Measurements from ENCODE around the gene MESD.

The MESD gene

DNA sequence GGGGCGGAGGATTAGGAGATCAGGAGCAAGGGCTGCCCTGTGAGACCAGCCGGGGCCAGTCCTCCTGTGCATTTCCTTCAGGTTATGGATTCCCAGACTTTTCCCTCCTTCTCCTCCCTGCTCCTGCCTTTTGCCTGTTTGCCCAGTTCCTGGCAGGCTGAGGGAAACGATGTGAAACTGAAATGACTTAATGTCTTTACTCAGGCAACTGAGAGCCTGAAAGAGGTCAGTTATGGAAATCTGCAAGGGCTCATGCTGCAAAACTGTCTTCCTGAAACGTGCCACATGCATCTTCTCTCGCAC is 57.2 kb downstream of the MESD start:
- DNase-seq: no peak

GRCh38 chr15:80931721-80932512 is 57.7 kb downstream of the MESD start:
- no peak for DNase-seq

DNA sequence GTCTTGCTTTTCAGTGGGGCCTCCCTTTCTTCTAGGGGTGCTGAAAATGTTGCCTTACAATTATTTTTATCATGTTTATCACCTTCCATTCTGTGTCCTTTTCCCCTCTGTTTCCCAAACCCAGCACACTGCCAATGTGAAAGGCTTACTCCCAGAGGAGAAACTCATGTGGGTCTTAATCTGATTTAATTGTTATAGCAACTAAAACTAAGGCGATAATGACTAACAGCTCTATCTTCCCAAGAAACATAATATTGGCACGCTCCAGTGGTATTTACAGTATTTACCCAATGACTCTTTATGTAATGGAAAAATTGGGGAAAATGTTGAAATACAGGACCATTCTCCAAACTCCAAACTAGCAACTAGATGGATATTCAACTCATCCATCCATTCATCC is 58.4 kb downstream of the MESD start:
- DNase-seq: no peak

DNA sequence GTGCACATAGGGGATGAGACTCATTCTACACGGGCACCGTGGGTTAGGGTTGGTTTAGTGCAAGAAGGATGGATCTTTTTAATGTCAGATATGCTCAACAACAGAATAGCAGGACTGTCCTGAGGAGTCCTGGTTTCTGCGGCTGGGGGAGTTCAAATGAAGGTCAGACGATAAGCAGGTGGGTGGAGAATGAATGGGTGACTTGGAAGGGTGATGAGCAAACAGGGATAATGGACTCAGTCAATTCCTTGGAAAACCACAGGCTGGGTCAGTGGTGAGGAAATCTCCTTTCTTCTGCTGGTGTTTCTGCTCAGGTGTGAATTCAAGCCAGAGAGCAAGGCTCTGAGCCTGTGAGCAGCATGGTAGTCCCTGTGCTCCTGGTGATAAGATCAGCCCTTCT is 59.9 kb downstream of the MESD start:
- DNase-seq: no peak

DNA sequence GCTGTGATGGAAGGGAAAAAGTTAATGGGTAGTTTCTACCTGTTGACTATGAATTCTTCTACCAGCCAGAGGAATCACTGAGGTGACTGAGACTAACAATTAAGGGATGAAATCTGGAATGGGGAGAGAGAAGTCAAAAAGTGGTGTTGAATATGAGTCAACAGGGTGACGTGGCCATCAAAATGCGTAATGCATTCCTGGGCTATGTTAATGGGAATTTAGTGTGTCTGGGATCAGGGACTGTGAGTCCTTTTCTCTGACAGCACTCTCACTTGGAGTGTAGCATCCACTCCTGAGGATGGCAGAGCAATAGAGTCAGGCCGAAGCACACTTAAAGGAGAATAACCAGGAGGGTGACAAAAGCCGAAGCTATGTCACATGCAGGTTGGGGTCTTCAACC is 60.4 kb downstream of the MESD start:
- no peak for DNase-seq

DNA sequence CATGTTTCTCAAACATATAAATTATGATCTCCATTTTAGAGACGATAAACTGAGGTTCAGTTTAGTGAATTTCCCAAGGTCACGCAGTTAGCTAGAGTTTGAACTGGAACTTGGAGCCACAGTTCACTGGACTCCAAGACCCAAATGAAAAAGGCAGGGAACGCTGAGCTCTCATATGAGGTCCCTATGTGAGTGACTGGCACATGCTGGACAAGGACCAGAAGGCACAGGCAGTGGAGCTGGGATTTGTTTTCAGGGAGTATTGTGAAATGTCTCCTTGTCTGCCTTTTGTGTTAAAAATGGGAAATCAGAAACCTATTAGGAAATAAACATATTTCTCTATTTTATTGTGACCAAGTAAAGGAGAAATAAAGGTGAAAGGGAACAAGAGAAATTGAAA is 63.5 kb downstream of the MESD start:
- no peak for DNase-seq

- DNase-seq: no peak
Observed at GRCh38 chr15:80925597-80926059, 64.0 kb downstream of the MESD start.

DNA sequence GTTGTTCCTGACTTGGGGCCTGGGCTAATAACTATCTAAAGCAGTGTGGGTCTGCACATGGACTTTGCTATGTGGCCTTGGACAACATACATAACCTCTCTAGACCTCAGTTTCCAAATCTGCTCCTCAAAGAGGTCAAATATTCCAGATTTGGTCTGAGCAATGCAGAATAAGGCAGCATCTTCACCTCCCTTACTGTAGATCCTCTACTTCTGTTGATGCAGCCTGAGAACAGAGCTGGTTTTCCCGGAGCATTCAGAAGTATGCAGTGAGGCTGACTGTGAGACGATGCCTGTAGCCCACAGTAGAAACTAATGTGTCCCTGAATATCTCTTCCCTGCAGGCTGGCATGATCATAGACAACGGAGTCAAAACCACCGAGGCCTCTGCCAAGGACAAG is 65.3 kb downstream of the MESD start:
- DNase-seq: no peak

DNA sequence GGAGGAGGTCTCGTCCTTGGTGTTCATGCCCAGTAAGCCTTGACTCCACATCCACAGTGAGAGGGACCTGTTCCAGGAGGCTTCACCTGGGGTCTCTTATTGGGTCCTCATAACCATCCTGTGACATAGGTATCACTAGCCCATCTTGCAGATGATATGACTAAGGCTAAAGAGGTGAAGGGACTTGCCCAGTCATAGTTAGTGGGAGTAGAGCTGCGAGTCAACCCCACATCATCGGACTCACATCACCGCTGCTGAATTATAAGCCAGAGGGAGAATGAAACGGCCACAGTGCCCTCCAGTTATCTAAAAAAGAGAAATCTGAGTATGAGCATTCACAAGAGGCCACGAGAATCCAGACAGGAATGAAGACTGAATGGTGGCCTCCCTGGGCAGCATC is 66.0 kb downstream of the MESD start:
- no peak for DNase-seq

DNA sequence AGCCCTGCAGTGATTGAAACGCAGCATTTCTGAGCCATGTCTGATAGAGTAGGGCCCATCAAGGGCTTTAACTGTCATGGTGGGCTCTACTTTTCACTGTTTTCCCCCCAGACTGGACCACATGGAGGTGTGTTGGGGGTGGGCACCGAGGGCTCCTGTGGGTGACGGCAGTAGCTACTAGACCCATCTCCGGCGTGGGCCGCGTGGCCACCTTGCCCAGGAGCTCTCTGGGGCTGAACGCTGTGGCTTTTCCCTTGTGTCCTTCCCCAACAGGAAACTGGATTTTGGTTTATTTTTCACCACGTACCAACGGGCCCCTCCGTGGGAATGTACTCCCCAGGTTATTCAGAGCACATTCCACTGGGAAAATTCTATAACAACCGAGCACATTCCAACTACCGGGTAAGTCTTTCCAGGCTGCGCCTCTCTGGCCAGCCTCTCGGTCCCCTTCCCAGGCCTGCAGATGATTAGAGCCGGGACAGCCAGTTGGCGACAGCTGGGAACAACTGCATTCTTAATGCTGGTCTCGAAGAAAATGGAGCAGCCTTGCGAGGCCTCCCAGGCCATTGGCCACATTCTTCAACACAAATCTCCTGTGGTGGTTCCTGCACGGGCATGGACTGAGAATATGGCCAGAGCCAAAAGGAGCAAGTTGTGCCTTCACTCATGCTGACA is 67.7 kb downstream of the MESD start:
- DNase-seq: no peak

GRCh38 chr15:80920271-80920699 is 69.3 kb downstream of the MESD start:
- DNase-seq: no peak

DNA sequence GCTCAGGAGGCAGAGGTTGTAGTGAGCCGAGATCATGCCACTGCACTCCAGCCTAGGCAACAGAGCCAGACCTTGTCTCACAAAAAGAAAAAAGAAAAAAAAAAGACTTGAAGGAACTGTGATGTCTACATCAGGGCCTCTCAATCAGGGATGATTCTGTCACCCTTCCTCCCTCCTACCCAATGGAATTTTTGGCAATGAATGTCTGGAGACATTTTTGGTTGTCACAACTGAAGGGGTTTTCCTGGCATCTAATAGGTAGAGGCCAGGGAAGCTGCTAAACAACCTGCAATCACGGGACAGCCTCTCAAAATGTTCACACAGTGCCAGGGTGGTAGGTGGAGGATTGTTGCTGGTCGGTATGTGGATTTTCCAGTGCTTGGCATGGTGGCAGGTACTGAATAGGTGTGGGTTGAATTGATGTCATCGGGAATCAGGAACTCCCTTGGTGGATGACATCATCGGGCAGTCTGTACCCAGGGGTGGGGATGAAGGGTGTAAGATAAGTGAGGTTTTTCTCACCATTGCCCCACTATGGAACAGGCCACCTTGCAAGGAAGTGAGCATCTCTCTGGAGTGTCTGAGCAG is 71.3 kb downstream of the MESD start:
- no peak for DNase-seq

- no peak for DNase-seq
Observed at GRCh38 chr15:80916056-80916455, 73.6 kb downstream of the MESD start.

DNA sequence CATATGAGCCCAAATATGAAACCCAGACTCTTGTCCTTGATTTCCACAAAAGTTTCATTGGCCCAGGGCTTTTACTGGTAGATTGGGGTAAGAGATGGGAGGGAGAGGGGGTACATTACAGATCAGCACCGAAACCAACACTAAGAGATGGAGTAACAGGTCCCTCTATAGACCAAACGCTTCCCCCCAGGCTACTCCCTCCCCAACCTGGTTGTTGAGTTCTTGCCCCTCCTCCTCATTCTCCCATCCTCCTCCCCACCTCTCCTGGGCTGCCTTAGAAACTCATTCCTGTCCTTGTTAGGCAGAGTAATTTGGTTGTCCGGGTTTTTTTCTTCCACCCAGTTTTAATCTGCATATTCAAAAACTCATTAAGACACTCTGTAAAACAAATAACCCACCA is 74.1 kb downstream of the MESD start:
- no peak for DNase-seq

DNA sequence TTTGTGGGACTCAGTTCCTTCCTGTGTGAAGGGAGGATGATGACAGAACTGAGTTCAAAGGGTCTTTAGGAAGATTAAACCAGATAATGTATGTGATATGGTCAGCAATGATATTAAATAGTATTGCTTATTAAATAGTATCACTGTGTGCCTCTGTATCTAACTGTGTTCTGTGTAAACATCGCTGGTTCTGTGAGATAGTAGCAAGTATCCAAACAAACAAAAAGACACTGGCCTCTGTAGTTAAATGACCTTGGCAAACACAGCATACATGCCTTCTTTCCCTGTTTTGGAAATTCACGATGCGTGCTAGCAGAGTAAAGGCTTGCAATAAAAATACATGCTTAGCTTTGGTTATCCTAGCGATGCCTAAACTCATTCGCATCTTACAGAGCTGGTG is 76.1 kb downstream of the MESD start:
- no peak for DNase-seq

DNA sequence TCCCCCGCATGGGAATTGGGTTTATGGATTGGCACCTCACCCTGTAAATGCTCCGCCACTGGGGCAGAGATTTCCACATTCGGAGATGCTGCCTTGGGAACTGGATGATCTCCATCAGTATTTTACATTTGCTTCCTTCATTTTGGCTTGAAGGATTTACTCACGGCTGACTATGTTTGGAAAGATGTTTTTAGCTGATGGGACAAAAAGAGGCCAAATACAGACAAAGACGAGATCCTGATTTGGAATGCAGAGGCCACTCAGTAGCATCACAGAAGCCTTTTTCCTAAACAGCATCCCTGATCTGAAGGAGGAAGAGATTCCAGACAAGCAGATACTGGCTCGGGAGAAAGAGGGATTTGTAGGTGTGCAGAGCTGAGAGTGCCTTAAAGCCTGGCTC is 76.9 kb downstream of the MESD start:
- DNase-seq: no peak

GRCh38 chr15:80911821-80912220 is 77.8 kb downstream of the MESD start:
- no peak for DNase-seq

- peak; percentile 61 for DNase-seq
Observed at GRCh38 chr15:80906159-80906766, 83.4 kb downstream of the MESD start.

DNA sequence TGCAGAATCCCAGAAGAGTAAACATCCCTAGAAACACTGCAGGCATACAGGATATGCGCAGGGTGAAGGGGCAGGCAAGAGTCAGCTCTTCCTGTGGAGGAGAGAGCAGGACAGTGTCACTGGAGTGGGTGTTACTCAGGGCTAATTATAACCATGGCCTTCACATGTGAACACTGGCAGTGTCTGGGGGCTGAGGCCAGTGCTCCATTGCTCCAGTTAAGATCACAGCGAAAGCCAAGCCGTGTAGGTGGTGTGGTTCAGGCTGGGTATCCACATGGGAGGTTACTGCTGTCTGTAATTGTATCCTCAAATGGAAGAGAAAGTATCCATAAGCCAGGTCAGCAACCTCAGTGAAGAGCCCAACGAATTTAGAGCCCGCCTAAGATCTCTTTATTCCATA is 84.6 kb downstream of the MESD start:
- DNase-seq: no peak

DNA sequence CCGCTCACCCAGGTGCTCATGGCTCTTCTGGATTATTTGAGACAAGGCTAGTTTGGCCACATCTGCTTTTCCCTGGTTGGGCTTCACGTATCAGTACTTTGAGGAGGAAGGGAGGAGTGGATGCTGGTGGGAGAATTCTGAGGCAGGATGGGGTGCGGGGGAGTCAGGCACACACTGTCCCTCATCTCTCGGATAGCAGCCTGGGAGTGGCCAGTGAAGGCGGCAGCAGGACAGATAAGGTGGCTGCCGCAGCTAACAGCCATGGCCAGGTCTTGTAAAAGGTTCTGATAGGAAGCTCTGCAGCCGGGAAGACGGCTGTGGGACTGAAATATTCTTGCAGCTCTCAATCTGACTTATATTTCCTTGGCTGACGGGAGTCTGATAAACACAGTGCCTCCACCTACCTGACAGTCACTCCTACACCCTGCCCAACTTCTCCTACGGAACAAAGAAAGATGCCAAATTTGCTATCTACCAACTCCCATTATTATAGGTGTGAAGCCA is 87.3 kb downstream of the MESD start:
- DNase-seq: no peak

GRCh38 chr15:80898040-80898439 is 91.6 kb downstream of the MESD start:
- DNase-seq: no peak

Measured in NCI-H2029 treated with DMSO at 0.1 percent for 48 hours (cell line).